HEK293 (cell line): ENCODE results near the gene PASK.

Source experiments
- CTCF ChIA-PET: fragments of 350-600 bp; formaldehyde crosslinking; extraction: SDS; loops from one replicate; lab custom pipeline; 2021; ENCODE audit warnings: antibody characterized with exemption; lab: Yijun Ruan, JAX
- POLR2A ChIA-PET: fragments of 300-600 bp; formaldehyde crosslinking; extraction: SDS; loops from one replicate; lab custom pipeline; 2020; ENCODE audit warnings: antibody characterized with exemption, inconsistent platforms; lab: Yijun Ruan, JAX
- H3K27ac ChIP-seq: fragments of 200-500 bp; sonication (Bioruptor generic); 2 replicates; pipeline ENCODE4 v1.5.1; 2014; ENCODE audit warnings: low read depth, low read length, control low read depth, inconsistent platforms; ENCODE audit errors: extremely low read depth
- H3K36me3 ChIP-seq, 2 experiments: fragments of 200-500 bp in 1 of 2; sonication (Bioruptor generic) in 1 of 2; 1 replicate in 1 of 2; 2 replicates in 1 of 2; pipeline ENCODE4 v1.5.1; 2014 to 2017; ENCODE audit warnings: inconsistent platforms in 2 of 2, low read length in 2 of 2; ENCODE audit not compliant: control insufficient read depth in 2 of 2, insufficient read depth in 1 of 2
- H3K4me1 ChIP-seq: fragments of 200-500 bp; sonication (Bioruptor generic); 2 replicates; pipeline ENCODE4 v1.5.1; 2014; ENCODE audit warnings: mild to moderate bottlenecking, low read length, inconsistent platforms; ENCODE audit not compliant: control insufficient read depth, insufficient read depth
- H3K4me3 ChIP-seq: 2 replicates; pipeline ENCODE4 v1.5.1; 2011; ENCODE audit warnings: low read depth, mild to moderate bottlenecking, control low read depth, low read length, moderate library complexity
- H3K9me3 ChIP-seq: fragments of 200-500 bp; sonication (Bioruptor generic); 2 replicates; pipeline ENCODE4 v1.5.1; 2014; ENCODE audit warnings: low read depth, low read length, inconsistent platforms; ENCODE audit not compliant: control insufficient read depth, insufficient read depth
- BCL11A ChIP-seq: fragments of 450-650 bp; formaldehyde crosslinking; IDR thresholded peaks from 2 replicates; pipeline ENCODE4 v1.5.1; 2016; ENCODE audit warnings: low read depth, missing biosample characterization, missing genetic modification characterization
- GLIS2 ChIP-seq: fragments of 450-650 bp; formaldehyde crosslinking; IDR thresholded peaks from 2 replicates; pipeline ENCODE4 v1.5.1; 2016; ENCODE audit warnings: missing biosample characterization, missing genetic modification characterization
- HOXA7 ChIP-seq: sonication (generic); formaldehyde crosslinking; IDR thresholded peaks from 2 replicates; pipeline ENCODE4 v1.8.1; 2022; ENCODE audit warnings: missing genetic modification reagents, borderline replicate concordance
- OVOL3 ChIP-seq: fragments of 450-650 bp; formaldehyde crosslinking; IDR thresholded peaks from 2 replicates; pipeline ENCODE4 v1.5.1; 2016; ENCODE audit warnings: missing biosample characterization, missing genetic modification characterization
- PATZ1 ChIP-seq: fragments of 450-650 bp; formaldehyde crosslinking; IDR thresholded peaks from 2 replicates; pipeline ENCODE4 v1.5.1; 2016; ENCODE audit warnings: missing biosample characterization, missing genetic modification characterization
- RBAK ChIP-seq: fragments of 450-650 bp; formaldehyde crosslinking; IDR thresholded peaks from 2 replicates; pipeline ENCODE4 v1.5.1; 2016; ENCODE audit warnings: missing biosample characterization, missing genetic modification characterization
- TCF7L2 ChIP-seq: IDR thresholded peaks from 2 replicates; pipeline ENCODE4 v1.6.1; 2011; ENCODE audit warnings: low read depth, mild to moderate bottlenecking, inconsistent platforms, low read length, moderate library complexity, borderline replicate concordance
- ZFP69B ChIP-seq: fragments of 450-650 bp; formaldehyde crosslinking; IDR thresholded peaks from 2 replicates; pipeline ENCODE4 v1.5.1; 2016; ENCODE audit warnings: missing biosample characterization, missing genetic modification characterization
- ZNF155 ChIP-seq: fragments of 450-650 bp; formaldehyde crosslinking; IDR thresholded peaks from 2 replicates; pipeline ENCODE4 v1.5.1; 2016; ENCODE audit warnings: missing biosample characterization, missing genetic modification characterization
- ZNF184 ChIP-seq: fragments of 450-650 bp; IDR thresholded peaks from 2 replicates; pipeline ENCODE4 v1.5.1; 2018; ENCODE audit warnings: missing biosample characterization, mild to moderate bottlenecking, missing genetic modification characterization
- ZNF335 ChIP-seq: fragments of 450-650 bp; formaldehyde crosslinking; conservative IDR thresholded peaks from 2 replicates; pipeline ENCODE4 v1.5.1; 2016; ENCODE audit warnings: missing biosample characterization, missing genetic modification characterization
- ZNF341 ChIP-seq: fragments of 450-650 bp; formaldehyde crosslinking; IDR thresholded peaks from 2 replicates; pipeline ENCODE4; 2016; ENCODE audit warnings: low read depth, missing biosample characterization, missing genetic modification characterization
- ZNF366 ChIP-seq: fragments of 450-650 bp; formaldehyde crosslinking; conservative IDR thresholded peaks from 2 replicates; pipeline ENCODE4 v1.5.1; 2016; ENCODE audit warnings: missing biosample characterization, missing genetic modification characterization
- ZNF37A ChIP-seq: fragments of 450-650 bp; IDR thresholded peaks from 2 replicates; pipeline ENCODE4 v1.5.1; 2018; ENCODE audit warnings: missing biosample characterization, missing genetic modification characterization
- ZNF398 ChIP-seq: fragments of 450-650 bp; formaldehyde crosslinking; IDR thresholded peaks from 2 replicates; pipeline ENCODE4 v1.5.1; 2017; ENCODE audit warnings: missing biosample characterization, missing genetic modification characterization
- ZNF426 ChIP-seq: fragments of 450-650 bp; formaldehyde crosslinking; IDR thresholded peaks from 2 replicates; pipeline ENCODE4 v1.5.1; 2017; ENCODE audit warnings: missing biosample characterization, missing genetic modification characterization, mild to moderate bottlenecking, inconsistent platforms, moderate library complexity
- ZNF571 ChIP-seq: fragments of 450-650 bp; formaldehyde crosslinking; IDR thresholded peaks from 2 replicates; pipeline ENCODE4 v1.5.0; 2017; ENCODE audit warnings: missing biosample characterization, missing genetic modification characterization
- ZNF707 ChIP-seq: fragments of 450-650 bp; formaldehyde crosslinking; IDR thresholded peaks from 2 replicates; pipeline ENCODE4 v1.5.1; 2016; ENCODE audit warnings: missing biosample characterization, missing genetic modification characterization
- TF ChIP-seq, protein P1 (sequence below): fragments of 450-650 bp; IDR thresholded peaks from 2 replicates; pipeline ENCODE4 v1.5.1; 2018; ENCODE audit warnings: missing biosample characterization, mild to moderate bottlenecking, missing genetic modification characterization
- TF ChIP-seq, protein P2 (sequence below): fragments of 450-650 bp; formaldehyde crosslinking; IDR thresholded peaks from 2 replicates; pipeline ENCODE4 v1.5.1; 2016; ENCODE audit warnings: missing biosample characterization, missing genetic modification characterization
- TF ChIP-seq, protein P3 (sequence below): fragments of 450-650 bp; formaldehyde crosslinking; IDR thresholded peaks from 2 replicates; pipeline ENCODE4 v1.5.1; 2016; ENCODE audit warnings: missing biosample characterization, missing genetic modification characterization
- TF ChIP-seq, protein P4 (sequence below): fragments of 450-650 bp; formaldehyde crosslinking; IDR thresholded peaks from 2 replicates; pipeline ENCODE4 v1.5.1; 2016; ENCODE audit warnings: missing biosample characterization, missing genetic modification characterization, borderline replicate concordance

PASK gene

DNA sequence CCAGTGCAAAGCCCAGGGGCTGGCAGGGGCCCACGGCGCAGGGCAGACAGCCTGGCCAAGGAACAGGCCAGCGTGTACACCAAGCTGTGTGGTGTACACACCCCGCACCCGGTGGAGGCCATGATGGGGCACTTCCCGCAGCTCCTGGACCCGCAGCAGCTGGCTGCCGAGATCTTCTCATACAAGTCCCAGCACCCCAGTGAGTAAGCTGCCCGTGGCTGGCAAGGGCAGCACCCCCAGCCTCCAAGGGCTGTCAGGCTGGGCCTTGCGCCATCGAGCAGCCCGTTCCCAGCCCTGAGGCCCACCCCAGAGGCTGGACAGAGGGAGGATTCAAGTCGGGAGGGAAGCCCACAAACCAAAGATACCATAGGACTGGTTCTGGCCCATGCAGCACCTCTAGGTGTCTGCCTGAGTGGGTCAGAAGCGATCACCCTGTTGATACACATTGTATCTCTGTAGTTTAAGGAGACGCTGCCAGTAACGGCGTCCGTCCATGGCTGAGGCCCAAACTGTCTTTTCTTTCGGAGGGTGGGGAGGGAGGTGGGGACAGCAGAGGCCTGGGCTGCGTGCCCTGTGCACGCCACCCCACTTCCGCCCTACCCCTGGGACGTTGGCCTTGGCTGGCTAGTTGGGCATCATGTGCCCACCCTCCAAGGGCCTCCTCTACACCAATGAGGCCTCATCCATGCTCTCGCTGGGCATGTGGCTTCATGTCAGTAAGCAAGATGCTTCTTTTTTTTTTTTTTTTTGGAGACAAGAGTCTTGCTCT lies 30.4 kb downstream of the PASK start (continued):
- TF ChIP-seq ZNF184 (tag by site-specific recombination) = no peak
- TF ChIP-seq, protein P1, sequence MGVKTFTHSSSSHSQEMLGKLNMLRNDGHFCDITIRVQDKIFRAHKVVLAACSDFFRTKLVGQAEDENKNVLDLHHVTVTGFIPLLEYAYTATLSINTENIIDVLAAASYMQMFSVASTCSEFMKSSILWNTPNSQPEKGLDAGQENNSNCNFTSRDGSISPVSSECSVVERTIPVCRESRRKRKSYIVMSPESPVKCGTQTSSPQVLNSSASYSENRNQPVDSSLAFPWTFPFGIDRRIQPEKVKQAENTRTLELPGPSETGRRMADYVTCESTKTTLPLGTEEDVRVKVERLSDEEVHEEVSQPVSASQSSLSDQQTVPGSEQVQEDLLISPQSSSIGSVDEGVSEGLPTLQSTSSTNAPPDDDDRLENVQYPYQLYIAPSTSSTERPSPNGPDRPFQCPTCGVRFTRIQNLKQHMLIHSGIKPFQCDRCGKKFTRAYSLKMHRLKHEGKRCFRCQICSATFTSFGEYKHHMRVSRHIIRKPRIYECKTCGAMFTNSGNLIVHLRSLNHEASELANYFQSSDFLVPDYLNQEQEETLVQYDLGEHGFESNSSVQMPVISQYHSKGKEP = no peak
- no peak for TF ChIP-seq ZNF571
- TF ChIP-seq ZNF426 (tag by site-specific recombination) = no peak
- no peak for TF ChIP-seq ZNF707 (tag by site-specific recombination)
- TF ChIP-seq ZNF341 (tag by site-specific recombination) = no peak
- no peak for TF ChIP-seq OVOL3 (tag by site-specific recombination)
- no peak for TF ChIP-seq PATZ1 (tag by site-specific recombination)
- no peak for TF ChIP-seq ZNF155
- TF ChIP-seq BCL11A (tag by site-specific recombination) = no peak
- TF ChIP-seq, all 188 proteins: peak for 0

- Histone ChIP-seq H3K4me1 (no peaks in the 10 kb centered on the region), H3K27ac (no peak overlapping the region), H3K4me3 (no peak overlapping the region), H3K9me3 (no peaks in the 10 kb centered on the region), H3K36me3 (peaks cover 15 to 67% of the 10 kb centered on the region in 2 experiments)
- ChIA-PET CTCF (no interaction called here), POLR2A (no interaction called here)
- TF ChIP-seq HOXA7 (CRISPR knock-in tag) = no peak
- no peak for TF ChIP-seq ZNF335 (tag by site-specific recombination)
- no peak for TF ChIP-seq GLIS2 (tag by site-specific recombination)
- TF ChIP-seq, protein P2, sequence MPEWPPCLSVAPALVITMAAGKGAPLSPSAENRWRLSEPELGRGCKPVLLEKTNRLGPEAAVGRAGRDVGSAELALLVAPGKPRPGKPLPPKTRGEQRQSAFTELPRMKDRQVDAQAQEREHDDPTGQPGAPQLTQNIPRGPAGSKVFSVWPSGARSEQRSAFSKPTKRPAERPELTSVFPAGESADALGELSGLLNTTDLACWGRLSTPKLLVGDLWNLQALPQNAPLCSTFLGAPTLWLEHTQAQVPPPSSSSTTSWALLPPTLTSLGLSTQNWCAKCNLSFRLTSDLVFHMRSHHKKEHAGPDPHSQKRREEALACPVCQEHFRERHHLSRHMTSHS (tag by site-specific recombination) = no peak
- no peak for TF ChIP-seq ZNF37A (tag by site-specific recombination)
- TF ChIP-seq ZFP69B (tag by site-specific recombination) = no peak
- TF ChIP-seq, protein P3, sequence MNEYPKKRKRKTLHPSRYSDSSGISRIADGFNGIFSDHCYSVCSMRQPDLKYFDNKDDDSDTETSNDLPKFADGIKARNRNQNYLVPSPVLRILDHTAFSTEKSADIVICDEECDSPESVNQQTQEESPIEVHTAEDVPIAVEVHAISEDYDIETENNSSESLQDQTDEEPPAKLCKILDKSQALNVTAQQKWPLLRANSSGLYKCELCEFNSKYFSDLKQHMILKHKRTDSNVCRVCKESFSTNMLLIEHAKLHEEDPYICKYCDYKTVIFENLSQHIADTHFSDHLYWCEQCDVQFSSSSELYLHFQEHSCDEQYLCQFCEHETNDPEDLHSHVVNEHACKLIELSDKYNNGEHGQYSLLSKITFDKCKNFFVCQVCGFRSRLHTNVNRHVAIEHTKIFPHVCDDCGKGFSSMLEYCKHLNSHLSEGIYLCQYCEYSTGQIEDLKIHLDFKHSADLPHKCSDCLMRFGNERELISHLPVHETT (tag by site-specific recombination) = no peak
- TF ChIP-seq RBAK (tag by site-specific recombination) = no peak
- TF ChIP-seq, protein P4, sequence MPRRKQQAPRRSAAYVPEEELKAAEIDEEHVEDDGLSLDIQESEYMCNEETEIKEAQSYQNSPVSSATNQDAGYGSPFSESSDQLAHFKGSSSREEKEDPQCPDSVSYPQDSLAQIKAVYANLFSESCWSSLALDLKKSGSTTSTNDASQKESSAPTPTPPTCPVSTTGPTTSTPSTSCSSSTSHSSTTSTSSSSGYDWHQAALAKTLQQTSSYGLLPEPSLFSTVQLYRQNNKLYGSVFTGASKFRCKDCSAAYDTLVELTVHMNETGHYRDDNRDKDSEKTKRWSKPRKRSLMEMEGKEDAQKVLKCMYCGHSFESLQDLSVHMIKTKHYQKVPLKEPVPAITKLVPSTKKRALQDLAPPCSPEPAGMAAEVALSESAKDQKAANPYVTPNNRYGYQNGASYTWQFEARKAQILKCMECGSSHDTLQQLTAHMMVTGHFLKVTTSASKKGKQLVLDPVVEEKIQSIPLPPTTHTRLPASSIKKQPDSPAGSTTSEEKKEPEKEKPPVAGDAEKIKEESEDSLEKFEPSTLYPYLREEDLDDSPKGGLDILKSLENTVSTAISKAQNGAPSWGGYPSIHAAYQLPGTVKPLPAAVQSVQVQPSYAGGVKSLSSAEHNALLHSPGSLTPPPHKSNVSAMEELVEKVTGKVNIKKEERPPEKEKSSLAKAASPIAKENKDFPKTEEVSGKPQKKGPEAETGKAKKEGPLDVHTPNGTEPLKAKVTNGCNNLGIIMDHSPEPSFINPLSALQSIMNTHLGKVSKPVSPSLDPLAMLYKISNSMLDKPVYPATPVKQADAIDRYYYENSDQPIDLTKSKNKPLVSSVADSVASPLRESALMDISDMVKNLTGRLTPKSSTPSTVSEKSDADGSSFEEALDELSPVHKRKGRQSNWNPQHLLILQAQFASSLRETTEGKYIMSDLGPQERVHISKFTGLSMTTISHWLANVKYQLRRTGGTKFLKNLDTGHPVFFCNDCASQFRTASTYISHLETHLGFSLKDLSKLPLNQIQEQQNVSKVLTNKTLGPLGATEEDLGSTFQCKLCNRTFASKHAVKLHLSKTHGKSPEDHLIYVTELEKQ (tag by site-specific recombination) = no peak
- TF ChIP-seq ZNF366 (tag by site-specific recombination) = no peak
- no peak for TF ChIP-seq TCF7L2
- TF ChIP-seq ZNF398 (tag by site-specific recombination) = no peak
Observed at GRCh38 chr2:241116606-241117560, 32.4 kb downstream of the PASK start.
